Heart left ventricle (tissue), 16 donors: ENCODE results near the gene KANSL3. TPM values are rescaled to one million over a fixed set of nuclear protein-coding genes. Genes with fewer than 3 reads are reported as not detected.

Experiments
- ATAC-seq, 4 donors: fragments of 200-7000 bp; cut with Tn5 transposase; one replicate each; pipeline ENCODE4 v1.9.1; 2020 to 2022; ENCODE audit warnings: moderate library complexity in 4 of 4, mild to moderate bottlenecking in 3 of 4, moderate number of reproducible peaks in 1 of 4
- DNase-seq, 5 donors: peaks; one replicate each; pipeline ENCODE4 v3.0.0-alpha.2; 2020
- H3K27ac ChIP-seq, 12 donors: fragments of 200-600 bp; sonication (generic) in 4 of 12; one replicate each; pipeline versions ENCODE4 v1.5.0 to v1.8.0; 2016 to 2022; ENCODE audit warnings: mild to moderate bottlenecking in 2 of 12
- H3K27me3 ChIP-seq, 9 donors: fragments of 200-600 bp; sonication (generic) in 2 of 9; one replicate each; pipeline versions ENCODE4 v1.5.1 to v1.8.0; 2016 to 2022; ENCODE audit warnings: mild to moderate bottlenecking in 3 of 9
- H3K36me3 ChIP-seq, 9 donors: fragments of 200-600 bp; sonication (generic) in 2 of 9; one replicate each; pipeline versions ENCODE4 v1.5.0 to v1.8.0; 2018 to 2022; ENCODE audit warnings: mild to moderate bottlenecking in 2 of 9
- H3K4me1 ChIP-seq, 12 donors: fragments of 200-600 bp; sonication (generic) in 4 of 12; one replicate each; pipeline versions ENCODE4 v1.5.0 to v1.8.0; 2016 to 2022; ENCODE audit warnings: mild to moderate bottlenecking in 3 of 12
- H3K4me3 ChIP-seq, 12 donors: fragments of 200-600 bp; sonication (generic) in 4 of 12; one replicate each; pipeline versions ENCODE4 v1.5.0 to v1.8.0; 2017 to 2022; ENCODE audit warnings: mild to moderate bottlenecking in 9 of 12, moderate library complexity in 4 of 12
- H3K9me3 ChIP-seq, 12 donors: fragments of 200-600 bp; sonication (generic) in 4 of 12; one replicate each; pipeline versions ENCODE4 v1.5.0 to v1.8.0; 2016 to 2022; ENCODE audit warnings: mild to moderate bottlenecking in 1 of 12
- POLR2A ChIP-seq, 2 donors: fragments of 450-650 bp; IDR thresholded peaks; one replicate each; pipeline ENCODE4 v1.6.1; 2017; ENCODE audit warnings: antibody characterized with exemption in 2 of 2, mild to moderate bottlenecking in 2 of 2, moderate library complexity in 2 of 2
- WGBS, 4 donors: extraction: QIAGEN DNeasy Blood & Tissue Kit in 2 of 4; methylation state at CpG; one replicate each; pipeline versions ENCODE4 v1.1.5 to v1.1.7; 2013 to 2018; 5-methylcytosine and 5-hydroxymethylcytosine counted together
- intact Hi-C, 10 donors: fragments of 100-400 bp; cut with DNase I; formaldehyde crosslinking; loops; one replicate each; pipeline versions ENCODE4 v1.11.1 to v1.14.2; 2022
- polyA plus RNA-seq, 2 donors: library from polyadenylated mRNA; stranded (reverse); fragments of 200-250 nt; gene quantifications; one replicate each; pipeline ENCODE4 v1.2.3, GENCODE V29; 2013
- total RNA-seq, 9 donors: library from RNA; depleted of rRNA in 2 of 9; stranded (reverse); fragments of >200 nt in 2 of 9; fragmentation: NEBNext Ultra II Directional in 3 of 9; extraction: Animal tissue kit (Norgen Biotek cat#: 25700) in 3 of 9; gene quantifications; one replicate each; pipeline versions ENCODE4 v1.1.0 to v1.2.4, GENCODE V29; 2016 to 2023
- TF ChIP-seq, protein P1 (sequence below), 12 donors: fragments of 200-600 bp; sonication (generic) in 4 of 12; IDR thresholded peaks; one replicate each; pipeline versions ENCODE4 v1.5.0 to v1.8.0; 2018 to 2022; ENCODE audit warnings: antibody characterized with exemption in 12 of 12, mild to moderate bottlenecking in 5 of 12
- donor health status: ischemic (EF 13 %, LVEDD 7.1; RV severe dilation, severe dysfunction).
- donor health status: healthy with polysubstance abuse.
- donor health status: DM: no; HTN: yes; CAD: no.
- donor health status: DM: no; HTN: no; CAD: no.
- donor health status: ischemic (EF 25% LVEDD 6.9; RV normal size, moderate dysfunction).
- donor health status: ischemic (EF 25% LVEDD 5.7; RV mildly dilated, moderate dysfunction).
- donor health status: healthy.
- donor health status: DM: yes; HTN: yes; CAD: no.
- donor health status: ischemic (EF 35%, LVEDD 5.7; RV mildly dilated, moderate dysfunction).
- donor health status: nonischemic (EF 11% LVEDD 7.7; RV severe dilation, severe dysfunction).
- donor health status: DM: yes; HTN: yes; CAD: no.
- donor health status: PGD.
- donor health status: ischemic (EF 29% LVEDD 5.4; RV normal size, mild dysfunction).
- donor health status: nonischemic (EF 23%, LVEDD 6.1; RV moderate dilation, normal function).

KANSL3 gene
- total and polyA plus RNA-seq, 11 donors, result 13.8 to 38.0 (median 30.3) TPM

DNA sequence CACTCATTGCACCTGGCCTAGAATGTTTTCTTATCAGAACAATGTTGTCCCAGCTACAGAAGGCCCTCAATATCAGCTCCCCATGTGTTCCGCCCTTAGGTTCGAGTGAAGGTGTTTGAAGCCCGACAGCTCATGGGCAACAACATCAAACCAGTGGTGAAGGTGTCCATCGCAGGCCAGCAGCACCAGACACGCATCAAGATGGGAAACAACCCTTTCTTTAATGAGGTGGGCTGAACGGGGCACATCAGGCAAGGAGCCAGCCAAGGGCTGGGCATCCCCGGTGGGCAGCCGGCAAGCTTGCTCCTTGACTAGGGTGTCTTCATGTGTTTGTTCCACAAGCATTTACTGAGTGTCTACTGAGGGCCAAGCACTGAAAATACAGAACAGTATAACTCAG lies 13.7 kb upstream of the KANSL3 start:
- Histone ChIP-seq H3K4me3 (no peak overlapping the region), H3K9me3 (no peaks in the 10 kb centered on the region), H3K27me3 (no peaks in the 10 kb centered on the region), H3K27ac (no peak overlapping the region), H3K36me3 (no peaks in the 10 kb centered on the region), H3K4me1 (peaks cover 0 to 8% (median 0%) of the 10 kb centered on the region in 12 donors)
- WGBS, 4 donors, result 92 to 96% (median 93%) methylated on average over 8 of the region's 8 CpGs
- TF ChIP-seq, protein P1, sequence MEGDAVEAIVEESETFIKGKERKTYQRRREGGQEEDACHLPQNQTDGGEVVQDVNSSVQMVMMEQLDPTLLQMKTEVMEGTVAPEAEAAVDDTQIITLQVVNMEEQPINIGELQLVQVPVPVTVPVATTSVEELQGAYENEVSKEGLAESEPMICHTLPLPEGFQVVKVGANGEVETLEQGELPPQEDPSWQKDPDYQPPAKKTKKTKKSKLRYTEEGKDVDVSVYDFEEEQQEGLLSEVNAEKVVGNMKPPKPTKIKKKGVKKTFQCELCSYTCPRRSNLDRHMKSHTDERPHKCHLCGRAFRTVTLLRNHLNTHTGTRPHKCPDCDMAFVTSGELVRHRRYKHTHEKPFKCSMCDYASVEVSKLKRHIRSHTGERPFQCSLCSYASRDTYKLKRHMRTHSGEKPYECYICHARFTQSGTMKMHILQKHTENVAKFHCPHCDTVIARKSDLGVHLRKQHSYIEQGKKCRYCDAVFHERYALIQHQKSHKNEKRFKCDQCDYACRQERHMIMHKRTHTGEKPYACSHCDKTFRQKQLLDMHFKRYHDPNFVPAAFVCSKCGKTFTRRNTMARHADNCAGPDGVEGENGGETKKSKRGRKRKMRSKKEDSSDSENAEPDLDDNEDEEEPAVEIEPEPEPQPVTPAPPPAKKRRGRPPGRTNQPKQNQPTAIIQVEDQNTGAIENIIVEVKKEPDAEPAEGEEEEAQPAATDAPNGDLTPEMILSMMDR (IDR thresholded peaks at IDR 0.05), result no peak
- TF ChIP-seq POLR2A (IDR thresholded peaks at IDR 0.05), result no peak
- no peak for DNase-seq
- no peak for ATAC-seq
- intact Hi-C loops, result no loop called here

DNA sequence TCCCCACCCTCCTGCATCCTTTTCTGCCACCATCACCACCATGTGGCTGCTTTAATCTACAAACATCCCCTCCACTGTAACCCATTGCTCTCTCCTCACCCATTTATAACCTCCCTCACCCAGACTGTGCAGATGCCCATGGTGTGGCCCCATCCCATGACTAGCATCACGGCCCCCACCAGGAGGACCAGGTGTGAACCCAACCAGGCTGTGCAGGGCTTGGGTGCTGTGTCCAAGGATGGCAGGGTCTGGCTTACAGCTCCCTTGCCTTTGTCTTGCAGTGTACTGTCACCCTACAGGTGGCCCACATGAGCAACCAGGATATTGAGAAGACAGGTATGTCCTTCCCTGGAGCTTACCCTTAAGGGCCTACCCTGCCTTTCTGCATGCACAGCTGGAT lies 11.2 kb upstream of the KANSL3 start:
- H3K27me3 ChIP-seq, result no peaks in the 10 kb centered on the region
- H3K27ac ChIP-seq, result no peak overlapping the region
- H3K36me3 ChIP-seq, result no peaks in the 10 kb centered on the region
- no peak for DNase-seq
- intact Hi-C loops, result loop anchor here in 3 of 10 donors (10.0 kb wide), 1 partner anchor 85 kb away; no protein-coding TSS in a partner anchor
- H3K4me3 ChIP-seq, result no peak overlapping the region
- WGBS, 4 donors, result 93 to 100% (median 97%) methylated on average over 1 of the region's 1 CpG
- no peaks in the 10 kb centered on the region for H3K9me3 ChIP-seq
- ATAC-seq, result no peak
- TF ChIP-seq, protein P1 (IDR thresholded peaks at IDR 0.05), result no peak
- TF ChIP-seq POLR2A (IDR thresholded peaks at IDR 0.05), result no peak
- H3K4me1 ChIP-seq, result no peaks in the 10 kb centered on the region

- H3K36me3 ChIP-seq, result no peaks in the 10 kb centered on the region
- DNase-seq (no peak), ATAC-seq (no peak)
- intact Hi-C loops, result loop anchor here in 3 of 10 donors (10.0 kb wide), 1 partner anchor 86 kb away; no protein-coding TSS in a partner anchor
- no peak overlapping the region for H3K27ac ChIP-seq
- no peaks in the 10 kb centered on the region for H3K27me3 ChIP-seq
- WGBS, 4 donors, result 93 to 97% (median 95%) methylated on average over 7 of the region's 7 CpGs
- no peak for TF ChIP-seq POLR2A (IDR thresholded peaks at IDR 0.05)
- TF ChIP-seq, protein P1 (IDR thresholded peaks at IDR 0.05), result no peak
- H3K9me3 ChIP-seq, result no peaks in the 10 kb centered on the region
- H3K4me1 ChIP-seq, result no peaks in the 10 kb centered on the region
- H3K4me3 ChIP-seq, result no peak overlapping the region
Observed at GRCh38 chr2:96648306-96648930, 10.3 kb upstream of the KANSL3 start.

GRCh38 chr2:96647681-96648080 lies 9.6 kb upstream of the KANSL3 start:
- WGBS, 4 donors, result 95 to 100% (median 98%) methylated on average over 6 of the region's 6 CpGs

More at GRCh38 chr2:96647681-96648080, 9.6 kb upstream of the KANSL3 start:
- TF ChIP-seq POLR2A (IDR thresholded peaks at IDR 0.05), result no peak
- TF ChIP-seq, protein P1 (IDR thresholded peaks at IDR 0.05), result no peak
- ATAC-seq (no peak), DNase-seq (no peak)
- Histone ChIP-seq H3K9me3 (no peaks in the 10 kb centered on the region), H3K27ac (no peak overlapping the region), H3K4me1 (peaks cover 0 to 4% (median 0%) of the 10 kb centered on the region in 12 donors), H3K4me3 (no peak overlapping the region), H3K27me3 (no peaks in the 10 kb centered on the region), H3K36me3 (no peaks in the 10 kb centered on the region)
- intact Hi-C loops, result loop anchor here in 3 of 10 donors (10.0 kb wide), 1 partner anchor 87 kb away; no protein-coding TSS in a partner anchor
